Measurements from ENCODE around the gene MYO3A. TPM values are rescaled to one million over a fixed set of nuclear protein-coding genes. Genes with fewer than 3 reads are reported as not detected.

Gene MYO3A
- total RNA-seq, 1 experiment from 2014 or later: not detected

DNA sequence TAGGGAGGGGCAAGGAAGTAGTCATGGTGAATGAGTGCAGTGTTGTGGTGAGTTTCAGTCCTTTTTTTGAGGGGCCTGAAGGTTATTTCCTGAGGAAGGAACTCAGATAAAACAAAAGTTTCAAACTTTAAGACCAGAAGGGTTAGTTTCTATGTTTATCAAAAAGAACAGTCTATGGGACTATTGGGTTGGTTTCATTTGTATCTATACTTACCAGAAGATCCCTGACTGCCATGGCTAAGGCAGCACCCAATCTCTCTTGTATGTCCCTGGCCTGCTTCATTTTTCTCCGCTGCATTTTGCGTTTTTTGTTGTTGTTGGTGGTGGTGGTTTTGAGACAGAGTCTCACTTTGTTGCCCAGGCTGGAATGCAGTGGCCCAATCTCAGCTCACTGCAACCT, 263.2 kb downstream of the MYO3A start:
- CTCF ChIA-PET: interaction anchor here (0.5 kb wide), 1 partner anchor 1026 kb away, joined by 5 read pairs; no protein-coding TSS in a partner anchor

DNA sequence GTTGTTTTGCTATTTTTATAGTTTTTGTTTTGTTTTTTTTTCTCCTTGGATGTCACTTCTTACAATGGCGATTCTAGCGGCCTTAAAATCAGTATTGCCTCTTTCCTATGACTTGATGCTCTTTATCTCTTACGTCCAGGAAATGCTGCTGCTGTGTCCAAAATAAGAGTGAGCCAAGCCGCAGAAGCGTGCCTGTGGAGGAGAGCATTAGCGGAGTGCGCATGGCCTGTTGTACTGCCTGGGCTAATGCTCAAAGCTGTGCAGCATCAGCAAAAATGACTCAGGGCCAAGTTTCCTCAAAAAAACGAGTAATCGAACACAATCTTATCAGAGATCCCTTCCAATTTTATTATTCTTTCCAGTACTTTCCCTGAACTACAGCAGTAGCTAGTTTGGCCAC, 264.1 kb downstream of the MYO3A start:
- no peak overlapping the region for H3K4me3 Mint-ChIP-seq (ENCODE audit: unreplicated experiment)
- Histone ChIP-seq H3K4me1 (no peaks in the 10 kb centered on the region), H3K36me3 (ENCODE audit: control insufficient read depth, insufficient read depth, low read length) (no peaks in the 10 kb centered on the region), H3K9me3 (no peaks in the 10 kb centered on the region), H3K27me3 (replicated peaks; ENCODE audit: control insufficient read depth, insufficient read depth, low read length) (no peaks in the 10 kb centered on the region), H3K4me3 (ENCODE audit: low read depth, low read length) (no peak overlapping the region)
- no peaks in the 10 kb centered on the region for H3K9me3 Mint-ChIP-seq (ENCODE audit: unreplicated experiment)
- no peaks in the 10 kb centered on the region for H3K36me3 Mint-ChIP-seq (ENCODE audit: insufficient read depth, unreplicated experiment)
- no peak for DNase-seq
- intact Hi-C loops (cut with micrococcal nuclease; ENCODE audit: unreplicated experiment): no loop called here
- POLR2A ChIA-PET: no interaction called here
- CTCF ChIA-PET: no interaction called here
- no TSS peak for BruUV-seq (replicated peaks)
- H3K4me1 Mint-ChIP-seq (ENCODE audit: low read depth, unreplicated experiment): no peaks in the 10 kb centered on the region
- peaks cover 5% of the 10 kb centered on the region for H3K27me3 Mint-ChIP-seq (ENCODE audit: insufficient read depth, unreplicated experiment)
- TF ChIP-seq, protein P1, sequence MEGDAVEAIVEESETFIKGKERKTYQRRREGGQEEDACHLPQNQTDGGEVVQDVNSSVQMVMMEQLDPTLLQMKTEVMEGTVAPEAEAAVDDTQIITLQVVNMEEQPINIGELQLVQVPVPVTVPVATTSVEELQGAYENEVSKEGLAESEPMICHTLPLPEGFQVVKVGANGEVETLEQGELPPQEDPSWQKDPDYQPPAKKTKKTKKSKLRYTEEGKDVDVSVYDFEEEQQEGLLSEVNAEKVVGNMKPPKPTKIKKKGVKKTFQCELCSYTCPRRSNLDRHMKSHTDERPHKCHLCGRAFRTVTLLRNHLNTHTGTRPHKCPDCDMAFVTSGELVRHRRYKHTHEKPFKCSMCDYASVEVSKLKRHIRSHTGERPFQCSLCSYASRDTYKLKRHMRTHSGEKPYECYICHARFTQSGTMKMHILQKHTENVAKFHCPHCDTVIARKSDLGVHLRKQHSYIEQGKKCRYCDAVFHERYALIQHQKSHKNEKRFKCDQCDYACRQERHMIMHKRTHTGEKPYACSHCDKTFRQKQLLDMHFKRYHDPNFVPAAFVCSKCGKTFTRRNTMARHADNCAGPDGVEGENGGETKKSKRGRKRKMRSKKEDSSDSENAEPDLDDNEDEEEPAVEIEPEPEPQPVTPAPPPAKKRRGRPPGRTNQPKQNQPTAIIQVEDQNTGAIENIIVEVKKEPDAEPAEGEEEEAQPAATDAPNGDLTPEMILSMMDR (IDR thresholded peaks at IDR 0.05; ENCODE audit: insufficient read depth in 1 of 2, low read depth in 1 of 2, low read length in 1 of 2, severe bottlenecking in 1 of 2, unreplicated experiment in 1 of 2): no peak
- H3K27ac Mint-ChIP-seq (ENCODE audit: unreplicated experiment): no peak overlapping the region

More for the DNA sequence above, 263.2 kb downstream of the MYO3A start:
- no peaks in the 10 kb centered on the region for H3K4me1 Mint-ChIP-seq (ENCODE audit: low read depth, unreplicated experiment)
- TF ChIP-seq, protein P1 (IDR thresholded peaks at IDR 0.05; ENCODE audit: insufficient read depth in 1 of 2, low read depth in 1 of 2, low read length in 1 of 2, severe bottlenecking in 1 of 2, unreplicated experiment in 1 of 2): no peak
- no peak overlapping the region for H3K27ac Mint-ChIP-seq (ENCODE audit: unreplicated experiment)
- Histone ChIP-seq H3K4me3 (ENCODE audit: low read depth, low read length) (no peak overlapping the region), H3K27me3 (replicated peaks; ENCODE audit: control insufficient read depth, insufficient read depth, low read length) (no peaks in the 10 kb centered on the region), H3K9me3 (no peaks in the 10 kb centered on the region), H3K36me3 (ENCODE audit: control insufficient read depth, insufficient read depth, low read length) (no peaks in the 10 kb centered on the region), H3K4me1 (no peaks in the 10 kb centered on the region)
- H3K4me3 Mint-ChIP-seq (ENCODE audit: unreplicated experiment): no peak overlapping the region
- intact Hi-C loops (cut with micrococcal nuclease; ENCODE audit: unreplicated experiment): no loop called here
- H3K9me3 Mint-ChIP-seq (ENCODE audit: unreplicated experiment): no peaks in the 10 kb centered on the region
- no TSS peak for BruUV-seq (replicated peaks)
- no peak for DNase-seq
- peaks cover 5% of the 10 kb centered on the region for H3K27me3 Mint-ChIP-seq (ENCODE audit: insufficient read depth, unreplicated experiment)
- no peaks in the 10 kb centered on the region for H3K36me3 Mint-ChIP-seq (ENCODE audit: insufficient read depth, unreplicated experiment)
- POLR2A ChIA-PET: no interaction called here

DNA sequence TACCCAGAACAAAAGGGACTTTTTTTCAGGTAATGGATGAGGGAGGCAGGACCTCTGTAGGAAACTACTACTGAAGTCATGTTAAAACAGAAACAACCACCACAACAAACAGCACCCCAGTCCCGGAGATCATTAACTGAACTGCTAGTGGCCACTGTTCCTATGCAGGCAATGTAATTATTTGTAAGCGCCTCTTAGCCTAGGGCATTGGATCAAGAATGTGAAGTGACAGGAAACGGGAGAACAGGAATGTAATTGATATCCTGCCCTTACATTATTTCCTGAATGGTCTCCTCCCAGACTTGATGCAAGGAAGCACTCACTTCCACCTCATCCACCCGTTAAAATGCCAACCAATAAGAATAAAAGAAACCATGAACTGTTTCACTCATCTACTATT, 265.8 kb downstream of the MYO3A start:
- H3K4me3 ChIP-seq (ENCODE audit: low read depth, low read length): no peak overlapping the region
- CTCF ChIA-PET: no interaction called here
- H3K27ac Mint-ChIP-seq (ENCODE audit: unreplicated experiment): no peak overlapping the region
- intact Hi-C loops (cut with micrococcal nuclease; ENCODE audit: unreplicated experiment): no loop called here
- POLR2A ChIA-PET: no interaction called here
- H3K4me1 Mint-ChIP-seq (ENCODE audit: low read depth, unreplicated experiment): no peaks in the 10 kb centered on the region
- no peaks in the 10 kb centered on the region for H3K36me3 ChIP-seq (ENCODE audit: control insufficient read depth, insufficient read depth, low read length)
- no peaks in the 10 kb centered on the region for H3K9me3 Mint-ChIP-seq (ENCODE audit: unreplicated experiment)
- H3K9me3 ChIP-seq: no peaks in the 10 kb centered on the region
- no TSS peak for BruUV-seq (replicated peaks)
- no peaks in the 10 kb centered on the region for H3K27me3 ChIP-seq (replicated peaks; ENCODE audit: control insufficient read depth, insufficient read depth, low read length)
- no peaks in the 10 kb centered on the region for H3K4me1 ChIP-seq
- TF ChIP-seq, protein P1 (IDR thresholded peaks at IDR 0.05; ENCODE audit: insufficient read depth in 1 of 2, low read depth in 1 of 2, low read length in 1 of 2, severe bottlenecking in 1 of 2, unreplicated experiment in 1 of 2): no peak
- H3K27me3 Mint-ChIP-seq (ENCODE audit: insufficient read depth, unreplicated experiment): peaks cover 5% of the 10 kb centered on the region
- H3K4me3 Mint-ChIP-seq (ENCODE audit: unreplicated experiment): no peak overlapping the region
- no peaks in the 10 kb centered on the region for H3K36me3 Mint-ChIP-seq (ENCODE audit: insufficient read depth, unreplicated experiment)
- DNase-seq: no peak

Data from Caco-2 (cell line).